Heart left ventricle (tissue), 13 donors: ENCODE measurements around the gene VAV1.

Experiments
- POLR2A ChIP-seq, 2 donors: fragments of 450-650 bp; IDR thresholded peaks; one replicate each; pipeline ENCODE4 v1.6.1; 2017; ENCODE audit warnings: antibody characterized with exemption in 2 of 2, mild to moderate bottlenecking in 2 of 2, moderate library complexity in 2 of 2
- TF ChIP-seq, protein P1 (sequence below), 12 donors: fragments of 200-600 bp; sonication (generic) in 4 of 12; IDR thresholded peaks; one replicate each; pipeline versions ENCODE4 v1.5.0 to v1.8.0; 2018 to 2022; ENCODE audit warnings: antibody characterized with exemption in 12 of 12, mild to moderate bottlenecking in 5 of 12
- donor health status: ischemic (EF 13 %, LVEDD 7.1; RV severe dilation, severe dysfunction).
- donor health status: DM: no; HTN: yes; CAD: no.
- donor health status: DM: no; HTN: no; CAD: no.
- donor health status: ischemic (EF 25% LVEDD 6.9; RV normal size, moderate dysfunction).
- donor health status: ischemic (EF 25% LVEDD 5.7; RV mildly dilated, moderate dysfunction).
- donor health status: ischemic (EF 35%, LVEDD 5.7; RV mildly dilated, moderate dysfunction).
- donor health status: nonischemic (EF 11% LVEDD 7.7; RV severe dilation, severe dysfunction).
- donor health status: DM: yes; HTN: yes; CAD: no.
- donor health status: PGD.
- donor health status: ischemic (EF 29% LVEDD 5.4; RV normal size, mild dysfunction).
- donor health status: nonischemic (EF 23%, LVEDD 6.1; RV moderate dilation, normal function).

DNA sequence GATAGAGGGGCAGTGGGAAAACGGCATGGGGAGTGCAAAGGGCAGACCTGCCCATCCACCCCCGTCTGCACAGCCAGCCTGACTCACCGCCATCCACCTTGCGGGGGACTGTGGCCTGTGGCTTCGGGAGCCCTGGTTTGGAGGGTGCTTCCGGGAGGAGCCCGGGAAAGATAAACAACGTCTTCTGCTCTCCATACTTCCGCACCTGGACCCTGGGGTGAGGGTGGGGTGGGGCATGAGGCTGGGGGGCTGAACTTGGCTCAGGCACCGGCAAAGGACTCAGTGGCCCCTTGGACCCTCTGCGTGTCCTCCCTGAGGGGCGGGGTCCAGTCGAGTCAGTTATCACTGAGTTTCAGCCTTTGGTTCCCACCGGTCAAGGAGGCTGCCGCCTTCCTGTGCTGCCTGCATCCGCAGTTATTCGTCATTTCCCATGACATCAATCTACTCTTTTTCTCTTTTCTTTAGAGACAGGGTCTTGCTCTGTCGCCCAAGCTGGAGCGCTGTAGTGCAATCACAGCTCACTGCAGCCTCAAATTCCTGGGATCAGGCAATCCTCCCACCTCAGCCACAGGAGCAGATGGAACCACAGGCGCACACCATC, 38.3 kb upstream of the VAV1 start:
- TF ChIP-seq, protein P1, sequence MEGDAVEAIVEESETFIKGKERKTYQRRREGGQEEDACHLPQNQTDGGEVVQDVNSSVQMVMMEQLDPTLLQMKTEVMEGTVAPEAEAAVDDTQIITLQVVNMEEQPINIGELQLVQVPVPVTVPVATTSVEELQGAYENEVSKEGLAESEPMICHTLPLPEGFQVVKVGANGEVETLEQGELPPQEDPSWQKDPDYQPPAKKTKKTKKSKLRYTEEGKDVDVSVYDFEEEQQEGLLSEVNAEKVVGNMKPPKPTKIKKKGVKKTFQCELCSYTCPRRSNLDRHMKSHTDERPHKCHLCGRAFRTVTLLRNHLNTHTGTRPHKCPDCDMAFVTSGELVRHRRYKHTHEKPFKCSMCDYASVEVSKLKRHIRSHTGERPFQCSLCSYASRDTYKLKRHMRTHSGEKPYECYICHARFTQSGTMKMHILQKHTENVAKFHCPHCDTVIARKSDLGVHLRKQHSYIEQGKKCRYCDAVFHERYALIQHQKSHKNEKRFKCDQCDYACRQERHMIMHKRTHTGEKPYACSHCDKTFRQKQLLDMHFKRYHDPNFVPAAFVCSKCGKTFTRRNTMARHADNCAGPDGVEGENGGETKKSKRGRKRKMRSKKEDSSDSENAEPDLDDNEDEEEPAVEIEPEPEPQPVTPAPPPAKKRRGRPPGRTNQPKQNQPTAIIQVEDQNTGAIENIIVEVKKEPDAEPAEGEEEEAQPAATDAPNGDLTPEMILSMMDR (IDR thresholded peaks at IDR 0.05) = no peak
- TF ChIP-seq POLR2A (IDR thresholded peaks at IDR 0.05) = no peak
